ENCODE data around the gene GOSR2. TPM values are rescaled to one million over a fixed set of nuclear protein-coding genes. Genes with fewer than 3 reads are reported as not detected.
A peak's percentile ranks its signal among the peaks of the same experiment; 100 is the strongest.

The GOSR2 gene
- total and polyA plus RNA-seq, 2 of the 13 experiments (the other 11 are each of a cell fraction or from before 2014, with no cell fraction given), result 61.5 to 63.9 TPM

- peak; percentile 10; the same call in 1 of the 2 replicates for TF ChIP-seq SNAPC4 (CRISPR knock-in tag; IDR thresholded peaks at IDR 0.05)
- TF ChIP-seq TBX3 (IDR thresholded peaks at IDR 0.05; ENCODE audit: borderline replicate concordance), result no peak
- peak; percentile 92 for TF ChIP-seq ARNTL (CRISPR knock-in tag; IDR thresholded peaks at IDR 0.05)
- no peak for TF ChIP-seq GABPA (IDR thresholded peaks at IDR 0.05; ENCODE audit: low read depth, low read length)
- peak; percentile 73 for TF ChIP-seq GABPA (CRISPR knock-in tag; IDR thresholded peaks at IDR 0.05; ENCODE audit: low read depth)
- no peak for TF ChIP-seq GLMP (CRISPR knock-in tag; IDR thresholded peaks at IDR 0.05; ENCODE audit: borderline replicate concordance)
- TF ChIP-seq MXD4 (CRISPR knock-in tag; IDR thresholded peaks at IDR 0.05), result peak; percentile 94
- TF ChIP-seq ZNF652 (CRISPR knock-in tag; IDR thresholded peaks at IDR 0.05; ENCODE audit: borderline replicate concordance, low read depth), result no peak; the same call in 1 of the 2 replicates
- TF ChIP-seq KDM5B (CRISPR knock-in tag; IDR thresholded peaks at IDR 0.05; ENCODE audit: borderline replicate concordance), result peak; percentile 95
- TF ChIP-seq ZNF232 (CRISPR knock-in tag; IDR thresholded peaks at IDR 0.05; ENCODE audit: borderline replicate concordance), result peak; percentile 98
- no peak for TF ChIP-seq ZEB1 (IDR thresholded peaks at IDR 0.05; ENCODE audit: insufficient replicate concordance, low read depth)
- TF ChIP-seq ZNF704 (CRISPR knock-in tag; IDR thresholded peaks at IDR 0.05; ENCODE audit: borderline replicate concordance), result peak; percentile 34; the same call in 1 of the 2 replicates
- no peak for TF ChIP-seq ZFP36L2 (CRISPR knock-in tag; IDR thresholded peaks at IDR 0.05)
- TF ChIP-seq ZFP62 (CRISPR knock-in tag; IDR thresholded peaks at IDR 0.05), result 0 out of 2 replicates have a peak, but pooled peaks have one; percentile 19
- TF ChIP-seq ZNF83 (CRISPR knock-in tag; IDR thresholded peaks at IDR 0.05; ENCODE audit: borderline replicate concordance), result peak; percentile 71; the same call in 1 of the 2 replicates
- TF ChIP-seq ZMYM4 (CRISPR knock-in tag; IDR thresholded peaks at IDR 0.05), result peak; percentile 93
- peak; percentile 94 for TF ChIP-seq AGO2 (optimal IDR thresholded peaks at IDR 0.05; ENCODE audit: low read depth, low read length)
- no peak for TF ChIP-seq ZNF558 (CRISPR knock-in tag; IDR thresholded peaks at IDR 0.05; ENCODE audit: borderline replicate concordance)
- no peak for TF ChIP-seq TCF7L2 (IDR thresholded peaks at IDR 0.05; ENCODE audit: low read depth, low read length)
- 0 out of 2 replicates have a peak, but pooled peaks have one; percentile 69 for TF ChIP-seq HOXA7 (CRISPR knock-in tag; IDR thresholded peaks at IDR 0.05)
- TF ChIP-seq ZFP36L1 (CRISPR knock-in tag; IDR thresholded peaks at IDR 0.05), result peak; percentile 95
- peak; percentile 79; the same call in 1 of the 2 replicates for TF ChIP-seq ZNF552 (CRISPR knock-in tag; IDR thresholded peaks at IDR 0.05; ENCODE audit: borderline replicate concordance)
- peak; percentile 92 for TF ChIP-seq ZBTB7A (CRISPR knock-in tag; IDR thresholded peaks at IDR 0.05)
These were observed 20.8 kb downstream of the GOSR2 start (continued) for GRCh38 chr17:46943501-46944393.

All from HepG2 (cell line).